NT2/D1 (cell line): ENCODE results near the gene SLC3A2.

Source experiments
- DNase-seq: peaks from one replicate; pipeline ENCODE4 v3.0.0-alpha.2; 2011; ENCODE audit warnings: low read depth, low spot score
- H3K27me3 ChIP-seq: 2 replicates; pipeline ENCODE4 v1.6.0; 2011; ENCODE audit warnings: mild to moderate bottlenecking; ENCODE audit not compliant: insufficient read length, insufficient read depth
- H3K36me3 ChIP-seq: 2 replicates; pipeline ENCODE4 v1.6.1; 2011; ENCODE audit warnings: mild to moderate bottlenecking, low read length, mixed read lengths; ENCODE audit not compliant: insufficient read depth, insufficient read length
- H3K4me1 ChIP-seq: 2 replicates; pipeline ENCODE4 v1.5.1; 2011; ENCODE audit not compliant: insufficient read depth, insufficient read length
- H3K4me3 ChIP-seq: 2 replicates; pipeline ENCODE4 v1.5.1; 2011; ENCODE audit warnings: low read depth; ENCODE audit not compliant: insufficient read length
- H3K9ac ChIP-seq: 2 replicates; pipeline ENCODE4 v1.6.0; 2011; ENCODE audit warnings: low read depth; ENCODE audit not compliant: insufficient read length
- H3K9me3 ChIP-seq: 2 replicates; pipeline ENCODE4 v1.5.1; 2011; ENCODE audit warnings: mild to moderate bottlenecking, low read length; ENCODE audit not compliant: insufficient read depth
- SUZ12 ChIP-seq: IDR thresholded peaks from 2 replicates; pipeline ENCODE4 v1.6.1; 2011; ENCODE audit not compliant: insufficient read length, insufficient read depth; ENCODE audit errors: extremely low read depth
- YY1 ChIP-seq: IDR thresholded peaks from 2 replicates; pipeline ENCODE4 v1.6.1; 2011; ENCODE audit not compliant: insufficient read length, insufficient read depth
- ZNF274 ChIP-seq: IDR thresholded peaks from 2 replicates; pipeline ENCODE4 v1.6.1; 2011; ENCODE audit warnings: mild to moderate bottlenecking, low read depth, low read length

Gene SLC3A2

DNA sequence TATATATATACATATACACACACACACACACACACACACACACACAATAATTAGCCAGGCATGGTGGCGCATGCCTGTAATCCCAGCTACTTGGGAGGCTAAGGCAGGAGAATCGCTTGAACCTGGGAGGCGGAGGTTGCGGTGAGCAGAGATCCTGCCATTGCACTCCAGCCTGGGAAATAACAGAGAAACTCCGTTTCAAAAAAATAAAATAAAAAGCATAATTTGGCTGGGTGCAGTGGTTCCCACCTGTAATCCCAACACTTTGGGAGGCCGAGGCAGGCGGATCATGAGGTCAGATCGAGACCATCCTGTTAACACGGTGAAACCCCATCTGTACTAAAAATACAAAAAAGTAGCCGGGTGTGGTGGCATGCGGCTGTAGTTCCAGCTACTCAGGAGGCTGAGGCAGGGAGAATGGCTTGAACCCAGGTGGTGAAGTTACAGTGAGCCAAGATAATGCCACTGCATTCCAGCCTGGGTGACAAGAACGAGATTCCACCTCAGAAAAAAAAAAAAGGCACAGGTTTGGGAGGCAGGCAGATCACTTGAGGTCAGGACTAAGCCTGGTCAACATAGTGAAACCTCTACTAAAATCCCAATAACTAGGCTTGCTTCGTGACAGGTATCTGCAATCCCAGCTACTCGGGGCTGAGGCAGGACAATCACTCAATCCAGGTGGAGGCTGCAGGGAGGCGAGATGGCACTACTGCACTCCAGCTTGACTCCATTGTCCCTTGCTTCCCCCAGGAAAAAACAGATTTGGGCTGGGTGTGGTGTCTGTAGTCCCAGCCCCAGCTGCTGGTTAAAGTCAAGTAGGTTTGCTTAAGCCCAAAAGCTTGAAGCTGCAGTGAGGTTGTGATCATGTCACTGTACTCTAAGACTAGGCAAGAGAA is 29.5 kb upstream of the SLC3A2 start:
- Histone ChIP-seq H3K36me3 (peaks cover 44% of the 10 kb centered on the region), H3K9me3 (peaks cover 12% of the 10 kb centered on the region), H3K4me3 (no peak overlapping the region), H3K27me3 (no peaks in the 10 kb centered on the region), H3K4me1 (no peaks in the 10 kb centered on the region), H3K9ac (peak overlapping the region; percentile 37)
- no peak for DNase-seq
- TF ChIP-seq ZNF274 (no peak), YY1 (no peak), SUZ12 (no peak)

DNA sequence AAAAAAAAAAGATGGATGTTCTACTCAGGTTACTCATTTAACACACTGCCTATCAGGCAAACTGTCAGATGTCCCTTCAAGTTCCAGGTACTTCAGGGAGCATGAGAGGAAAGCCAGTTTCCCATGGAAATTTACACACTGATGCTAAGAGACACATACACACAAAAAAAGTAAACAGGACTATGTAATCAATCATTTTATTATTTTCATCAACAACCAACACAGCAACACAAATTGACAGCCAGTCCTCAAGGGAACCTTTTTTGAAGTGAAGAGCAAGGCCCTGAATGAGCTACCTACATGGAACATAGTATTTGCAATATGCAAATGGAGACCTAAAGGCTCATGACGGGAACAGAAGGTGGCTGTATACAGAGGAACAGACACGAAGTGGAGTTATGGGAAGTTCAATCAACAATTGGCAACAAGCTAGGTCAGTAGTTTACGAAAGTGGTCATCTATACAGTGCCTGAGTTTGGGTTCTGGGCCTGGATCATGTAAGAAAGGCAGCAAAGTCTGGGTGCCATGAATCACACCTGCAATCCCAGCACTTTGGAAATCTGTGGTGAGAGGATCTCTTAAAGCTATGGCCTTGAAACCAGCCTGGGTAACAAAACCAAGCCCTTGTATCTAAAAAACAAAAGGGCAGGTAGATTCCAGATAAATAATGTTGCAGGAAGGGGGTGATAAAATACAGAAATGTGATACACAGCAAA is 28.7 kb upstream of the SLC3A2 start:
- DNase-seq, result no peak
- Histone ChIP-seq H3K4me3 (no peak overlapping the region), H3K9me3 (peaks cover 5% of the 10 kb centered on the region), H3K27me3 (no peaks in the 10 kb centered on the region), H3K9ac (peak overlapping the region; percentile 37), H3K4me1 (no peaks in the 10 kb centered on the region), H3K36me3 (peaks cover 44% of the 10 kb centered on the region)
- no peak for TF ChIP-seq YY1

DNA sequence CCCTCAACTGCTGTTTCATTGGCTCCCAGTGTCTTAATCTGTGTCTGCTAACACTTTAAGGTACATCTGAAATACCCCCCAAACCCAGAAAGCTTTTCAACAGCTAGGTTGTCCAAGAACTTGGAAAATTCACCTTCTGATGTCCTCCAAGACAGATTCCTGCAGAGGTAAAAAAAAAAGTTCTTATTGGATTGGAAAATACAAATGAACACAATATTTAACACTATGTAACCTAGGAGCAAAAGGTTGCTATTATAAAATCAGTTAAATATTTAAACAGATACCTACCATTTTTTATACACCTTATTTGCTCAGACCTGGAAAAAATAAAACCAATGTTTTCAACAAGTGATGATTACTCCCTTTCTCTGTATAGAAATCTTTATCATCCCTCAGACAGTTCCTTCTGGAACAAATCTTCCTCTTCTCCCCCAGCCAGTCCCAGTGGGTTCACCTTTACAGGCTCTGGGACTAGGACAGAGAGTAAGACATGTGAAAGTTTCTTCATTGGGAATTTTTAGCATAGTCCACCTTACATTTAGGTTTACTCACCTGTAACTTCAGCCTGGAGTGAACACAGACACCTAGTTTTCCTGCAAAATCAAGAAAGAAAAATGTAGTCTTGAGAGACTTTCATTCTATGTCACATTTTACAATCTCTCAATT is 28.0 kb upstream of the SLC3A2 start:
- Histone ChIP-seq H3K4me1 (no peaks in the 10 kb centered on the region), H3K9ac (peak overlapping the region; percentile 99), H3K9me3 (no peaks in the 10 kb centered on the region; the same call in 1 of the 2 replicates), H3K36me3 (peaks cover 51% of the 10 kb centered on the region), H3K4me3 (peak overlapping the region; percentile 79), H3K27me3 (no peaks in the 10 kb centered on the region)
- TF ChIP-seq SUZ12, result no peak
- no peak for TF ChIP-seq ZNF274
- TF ChIP-seq YY1, result no peak
- no peak for DNase-seq

DNA sequence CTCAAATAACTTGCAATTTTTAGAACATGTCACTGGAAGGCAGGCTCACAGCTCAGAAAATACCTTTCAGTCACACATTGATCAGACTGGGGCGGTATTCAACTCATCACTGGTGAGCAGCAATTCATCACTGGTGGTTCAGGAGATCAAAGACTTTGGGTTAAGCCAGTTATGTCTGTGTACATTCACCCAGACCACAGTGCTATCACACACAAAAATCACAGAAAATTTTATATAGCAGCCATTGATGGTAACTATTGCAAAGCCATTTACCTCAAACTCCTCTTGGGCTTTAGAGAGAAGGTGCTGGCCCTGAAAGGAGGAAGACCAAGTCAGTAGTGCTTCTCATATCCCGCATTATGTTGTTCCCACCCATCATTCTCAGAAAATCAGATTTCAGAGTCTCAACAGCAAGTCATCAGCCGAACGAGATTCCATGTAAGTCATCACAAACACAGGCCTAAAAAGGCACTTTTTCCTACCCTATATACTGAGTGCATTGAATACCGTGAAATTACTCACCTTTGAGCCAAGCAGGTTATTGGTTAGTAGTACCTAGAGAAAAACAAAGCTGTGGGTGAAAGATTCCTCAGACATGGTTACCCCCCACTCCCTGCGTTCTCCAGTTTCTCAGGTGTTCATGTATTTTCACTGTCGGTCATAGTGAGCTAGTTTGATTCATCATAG is 27.3 kb upstream of the SLC3A2 start:
- no peaks in the 10 kb centered on the region for H3K27me3 ChIP-seq
- DNase-seq, result no peak
- peak overlapping the region; percentile 99 for H3K9ac ChIP-seq
- no peaks in the 10 kb centered on the region for H3K9me3 ChIP-seq
- no peaks in the 10 kb centered on the region for H3K4me1 ChIP-seq
- TF ChIP-seq YY1, result no peak
- no peak for TF ChIP-seq SUZ12
- TF ChIP-seq ZNF274, result no peak
- H3K4me3 ChIP-seq, result peak overlapping the region; percentile 79
- H3K36me3 ChIP-seq, result peaks cover 51% of the 10 kb centered on the region

DNA sequence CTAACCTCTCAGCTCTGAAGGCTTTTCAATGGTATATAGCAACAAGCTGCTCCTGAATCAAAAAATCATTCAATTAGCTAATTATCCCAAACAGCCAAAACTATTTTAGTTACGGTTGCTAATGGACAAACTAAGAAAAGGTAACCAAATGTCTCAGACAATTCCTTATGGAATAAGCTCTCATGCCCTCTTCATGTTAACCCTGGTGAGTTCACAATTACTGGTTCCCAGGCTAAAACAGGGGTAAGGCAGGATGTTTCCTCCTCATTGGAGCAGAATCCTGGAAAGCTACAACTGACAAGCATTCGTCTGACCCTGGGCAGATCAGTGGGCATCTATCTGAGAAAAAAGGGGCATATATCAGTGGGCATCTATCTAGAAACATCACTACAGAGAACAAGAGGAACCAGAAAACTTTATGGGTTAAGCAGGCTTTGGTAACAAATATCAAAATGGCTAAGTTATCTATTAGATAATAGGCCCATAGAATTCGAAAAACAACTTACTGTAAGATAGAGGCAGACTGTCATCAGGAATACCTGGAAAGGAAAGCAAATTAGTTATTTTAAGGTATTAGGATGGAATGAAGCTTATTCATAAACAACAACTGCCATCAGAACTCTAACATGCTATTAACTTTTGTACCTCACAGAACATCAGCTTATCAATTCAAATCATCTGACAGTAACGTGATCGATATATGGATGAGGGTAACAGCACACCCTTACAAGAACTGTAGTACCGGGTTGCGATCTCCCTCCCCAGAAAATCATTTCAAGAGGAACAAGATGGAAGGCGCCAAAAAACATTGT is 26.5 kb upstream of the SLC3A2 start:
- H3K9me3 ChIP-seq, result no peaks in the 10 kb centered on the region
- peak overlapping the region; percentile 79 for H3K4me3 ChIP-seq
- H3K36me3 ChIP-seq, result peaks cover 51% of the 10 kb centered on the region
- DNase-seq, result no peak
- no peak for TF ChIP-seq YY1
- no peak for TF ChIP-seq ZNF274
- no peak for TF ChIP-seq SUZ12
- peak overlapping the region; percentile 99 for H3K9ac ChIP-seq
- H3K4me1 ChIP-seq, result no peaks in the 10 kb centered on the region
- no peaks in the 10 kb centered on the region for H3K27me3 ChIP-seq

DNA sequence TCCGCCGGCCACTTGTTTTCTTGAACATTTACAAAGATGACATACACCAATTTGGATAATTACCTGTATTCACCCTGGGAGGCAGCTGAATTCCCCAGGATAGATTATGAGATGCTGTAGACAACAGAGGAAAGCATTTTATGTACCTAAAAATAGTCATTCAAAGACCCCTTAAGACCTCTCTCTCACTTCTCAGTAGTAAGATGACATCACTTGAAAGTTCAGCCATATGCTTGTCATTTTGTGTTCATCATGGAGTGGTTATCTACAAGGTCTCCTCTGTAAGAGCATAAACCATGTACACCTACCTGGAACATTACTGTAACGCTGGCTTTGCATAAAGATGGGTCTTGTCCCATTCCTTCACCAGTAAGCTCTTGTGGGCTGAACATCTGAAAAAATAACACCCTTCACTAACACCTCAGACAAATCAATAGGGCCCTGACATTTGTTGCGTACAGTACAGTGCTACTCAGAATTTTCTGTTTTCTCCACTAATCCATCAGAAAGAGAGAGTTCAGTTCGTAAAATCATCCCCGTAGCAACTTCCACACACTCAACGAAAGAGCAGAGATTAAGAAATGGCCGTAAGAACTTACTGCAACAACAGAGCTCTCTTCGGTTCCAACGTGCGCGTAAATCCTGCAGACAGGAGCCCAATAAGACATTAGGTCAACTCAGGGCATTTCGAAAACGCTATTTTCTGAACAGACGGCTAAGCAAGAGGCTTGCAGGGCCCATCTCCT is 25.7 kb upstream of the SLC3A2 start:
- DNase-seq, result no peak
- peak overlapping the region; percentile 99 for H3K9ac ChIP-seq
- peak overlapping the region; percentile 79 for H3K4me3 ChIP-seq
- no peaks in the 10 kb centered on the region for H3K9me3 ChIP-seq
- TF ChIP-seq YY1 (no peak), SUZ12 (no peak), ZNF274 (no peak)
- no peaks in the 10 kb centered on the region for H3K27me3 ChIP-seq
- H3K4me1 ChIP-seq, result no peaks in the 10 kb centered on the region
- H3K36me3 ChIP-seq, result peaks cover 57% of the 10 kb centered on the region
